AG04449 (cell line): ENCODE results near the gene RRP1B.

Experiments
- CTCF ChIA-PET: fragments of 350-600 bp; formaldehyde crosslinking; extraction: SDS; loops from one replicate; lab custom pipeline; 2021; ENCODE audit warnings: antibody characterized with exemption; lab: Yijun Ruan, JAX
- POLR2A ChIA-PET: fragments of 400-600, 350-600 bp; formaldehyde crosslinking; extraction: SDS; loops from one replicate; lab custom pipeline; 2020; ENCODE audit warnings: antibody characterized with exemption, inconsistent platforms; lab: Yijun Ruan, JAX
- DNase-seq: peaks from one replicate; pipeline ENCODE4 v3.0.0-alpha.2; 2010; ENCODE audit warnings: low read depth, low spot score
- H3K4me3 ChIP-seq: 2 replicates; pipeline ENCODE4 v1.5.1; 2011; ENCODE audit warnings: low read depth, mild to moderate bottlenecking, control low read depth, low read length
- TF ChIP-seq, protein P1 (sequence below): IDR thresholded peaks from one replicate; pipeline ENCODE4 v1.5.1; 2011; ENCODE audit warnings: mild to moderate bottlenecking, moderate library complexity, low read length, control low read depth, inconsistent platforms; ENCODE audit not compliant: insufficient read depth; ENCODE audit errors: missing control alignments

The RRP1B gene

DNA sequence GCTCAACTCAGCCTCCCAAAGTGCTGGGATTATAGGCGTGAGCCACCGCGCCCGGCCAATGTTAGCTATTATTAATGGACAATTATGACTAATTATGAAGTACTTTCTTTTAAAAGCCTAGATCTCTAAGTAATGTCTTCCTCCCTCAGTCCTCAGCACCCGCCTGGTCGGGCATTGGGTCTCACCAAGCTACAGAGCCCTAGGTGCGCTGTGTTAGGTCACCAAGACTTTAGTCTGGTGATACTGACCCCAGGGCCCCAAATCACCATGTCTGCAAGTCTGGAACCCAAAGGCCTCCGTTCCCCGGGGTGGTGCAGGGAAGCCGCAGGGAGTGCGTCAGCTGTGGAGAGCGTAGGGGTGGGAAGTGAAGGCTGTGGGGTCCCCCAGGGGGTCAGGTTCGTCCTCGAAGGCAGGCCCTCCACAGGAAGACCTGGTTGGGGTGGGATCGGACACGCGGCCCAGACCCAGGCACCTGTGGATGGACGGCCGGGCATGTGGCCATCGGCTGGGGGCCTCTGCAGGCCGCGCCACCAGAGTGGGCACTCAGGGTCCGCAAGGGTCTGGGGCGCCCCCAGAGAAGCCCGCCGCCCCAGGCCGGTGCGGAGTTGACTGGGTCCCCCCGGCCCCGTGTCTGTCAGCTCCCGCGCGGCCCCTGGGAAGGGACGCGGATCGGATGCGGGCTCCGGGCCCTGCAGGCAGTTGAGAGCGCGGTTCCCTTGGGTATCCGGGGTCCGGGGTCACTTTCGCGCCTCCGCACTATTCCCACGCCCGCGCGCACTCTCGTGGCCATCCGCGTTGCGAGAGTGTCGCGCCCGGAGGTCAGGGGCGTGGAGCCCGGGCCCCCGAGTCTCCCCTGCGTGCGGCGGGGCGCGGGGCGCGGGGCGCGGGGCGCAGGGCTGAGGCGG, 58.9 kb downstream of the RRP1B start:
- TF ChIP-seq, protein P1, sequence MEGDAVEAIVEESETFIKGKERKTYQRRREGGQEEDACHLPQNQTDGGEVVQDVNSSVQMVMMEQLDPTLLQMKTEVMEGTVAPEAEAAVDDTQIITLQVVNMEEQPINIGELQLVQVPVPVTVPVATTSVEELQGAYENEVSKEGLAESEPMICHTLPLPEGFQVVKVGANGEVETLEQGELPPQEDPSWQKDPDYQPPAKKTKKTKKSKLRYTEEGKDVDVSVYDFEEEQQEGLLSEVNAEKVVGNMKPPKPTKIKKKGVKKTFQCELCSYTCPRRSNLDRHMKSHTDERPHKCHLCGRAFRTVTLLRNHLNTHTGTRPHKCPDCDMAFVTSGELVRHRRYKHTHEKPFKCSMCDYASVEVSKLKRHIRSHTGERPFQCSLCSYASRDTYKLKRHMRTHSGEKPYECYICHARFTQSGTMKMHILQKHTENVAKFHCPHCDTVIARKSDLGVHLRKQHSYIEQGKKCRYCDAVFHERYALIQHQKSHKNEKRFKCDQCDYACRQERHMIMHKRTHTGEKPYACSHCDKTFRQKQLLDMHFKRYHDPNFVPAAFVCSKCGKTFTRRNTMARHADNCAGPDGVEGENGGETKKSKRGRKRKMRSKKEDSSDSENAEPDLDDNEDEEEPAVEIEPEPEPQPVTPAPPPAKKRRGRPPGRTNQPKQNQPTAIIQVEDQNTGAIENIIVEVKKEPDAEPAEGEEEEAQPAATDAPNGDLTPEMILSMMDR: no peak
- ChIA-PET POLR2A (no interaction called here), CTCF (interaction anchor here (3.0 kb wide), 1 partner anchor 10 kb away, joined by 10 read pairs; no protein-coding TSS in a partner anchor)
- peak overlapping the region; percentile 90 for H3K4me3 ChIP-seq
- DNase-seq: no peak

DNA sequence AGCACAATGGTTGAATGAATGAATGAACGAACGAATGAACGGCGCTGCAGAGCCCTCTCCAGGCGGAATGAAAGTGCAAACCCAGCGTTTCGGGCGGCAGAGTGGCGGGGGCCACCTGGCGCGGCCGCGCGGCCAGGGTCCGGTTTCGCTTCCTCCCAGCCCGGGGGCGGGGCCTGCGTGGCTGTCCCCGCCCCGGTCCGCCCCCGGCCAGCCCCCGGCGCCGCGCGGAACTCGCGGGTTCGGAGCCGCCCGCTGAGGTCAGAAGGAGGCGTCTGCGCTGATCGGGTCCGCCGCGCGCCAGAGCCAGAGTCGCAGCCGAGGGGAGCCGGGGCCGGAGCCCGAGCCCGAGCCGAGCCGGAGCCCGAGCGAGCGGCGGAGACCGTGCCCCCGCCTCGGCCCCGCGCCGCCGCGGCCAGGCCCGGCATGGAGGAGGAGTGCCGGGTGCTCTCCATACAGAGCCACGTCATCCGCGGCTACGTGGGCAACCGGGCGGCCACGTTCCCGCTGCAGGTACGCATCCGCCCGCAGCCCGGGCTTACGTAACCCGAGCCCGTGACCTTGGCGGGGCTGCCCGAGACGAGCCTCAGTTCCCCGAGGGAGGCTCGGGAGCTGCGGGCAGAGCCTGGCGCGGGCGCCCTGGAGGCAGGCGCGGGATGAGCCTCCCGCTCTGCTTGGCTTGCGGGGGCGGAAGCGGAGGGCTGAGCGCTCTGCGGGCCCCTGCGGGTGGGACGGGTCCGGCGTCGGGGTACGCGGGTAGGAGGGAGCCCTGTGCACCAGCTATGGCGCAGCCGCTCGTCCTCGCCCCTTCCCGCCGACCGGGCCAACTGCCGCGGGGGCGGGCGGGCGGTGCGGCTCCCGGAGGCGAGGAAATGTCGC, 59.8 kb downstream of the RRP1B start, which contains the start of gene PDXK:
Gene PDXK, plus strand, starts transcription at position 258 of the 876 bp plus-strand sequence. Its CDS starts 166 bp downstream, at position 424.
- TF ChIP-seq, protein P1: no peak
- ChIA-PET POLR2A (interaction anchor here (1.4 to 2.0 kb wide), 2 partner anchors 9 to 63 kb away, joined by 4 to 15 read pairs; no protein-coding TSS in a partner anchor), CTCF (interaction anchor here (0.8 to 3.0 kb wide), 3 partner anchors 10 to 256 kb away, joined by 3 to 10 read pairs (median 4); no protein-coding TSS in a partner anchor)
- peak within 1 kb of the TSS; percentile 90 for H3K4me3 ChIP-seq
- no peak for DNase-seq

DNA sequence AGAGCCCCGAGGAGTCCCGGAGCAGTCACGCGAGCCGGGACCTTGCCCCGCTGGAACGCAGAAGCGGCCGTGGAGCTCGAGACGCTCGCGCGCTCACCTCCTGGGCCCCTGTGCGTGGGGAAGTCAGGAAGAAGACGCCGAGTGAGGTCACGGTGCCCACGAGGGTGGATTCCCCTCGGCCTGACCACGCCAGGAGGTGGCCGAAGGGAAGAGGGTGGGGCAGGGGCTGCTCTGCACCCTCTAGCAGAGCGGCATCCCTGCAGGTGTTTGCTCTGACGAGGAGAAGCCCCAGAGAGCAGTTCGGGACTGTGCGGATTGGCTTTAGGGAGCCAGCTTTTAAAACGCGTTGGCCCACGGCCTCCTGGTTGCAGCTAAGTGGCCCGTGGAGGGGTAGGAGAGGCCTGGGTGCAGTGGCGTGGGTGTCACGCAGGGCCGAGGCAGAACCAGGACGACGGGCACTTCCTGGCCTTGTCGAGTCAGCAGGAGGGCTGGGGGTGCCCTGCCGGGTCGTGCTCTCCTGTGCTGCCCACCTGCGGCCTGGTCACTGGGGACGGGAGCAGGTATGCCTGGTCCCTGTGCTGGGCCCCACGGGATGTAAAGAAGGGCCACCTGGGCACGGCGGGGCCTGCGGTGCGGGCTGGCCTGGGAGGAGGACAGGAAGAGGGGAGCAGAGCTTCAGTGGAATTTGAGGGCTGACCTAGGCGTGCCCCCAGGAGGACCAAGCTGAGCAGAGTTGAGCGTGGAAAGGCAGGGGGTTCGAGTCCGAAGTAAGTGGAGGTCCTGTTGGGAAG, 60.6 kb downstream of the RRP1B start:
- TF ChIP-seq, protein P1: no peak
- no peak for DNase-seq
- CTCF ChIA-PET: interaction anchor here (0.8 to 3.0 kb wide), 4 partner anchors 9 to 255 kb away, joined by 3 to 10 read pairs (median 4); no protein-coding TSS in a partner anchor
- peak overlapping the region; percentile 90 for H3K4me3 ChIP-seq
- POLR2A ChIA-PET: interaction anchor here (1.4 to 2.0 kb wide), 2 partner anchors 9 to 64 kb away, joined by 4 to 15 read pairs; no protein-coding TSS in a partner anchor

DNA sequence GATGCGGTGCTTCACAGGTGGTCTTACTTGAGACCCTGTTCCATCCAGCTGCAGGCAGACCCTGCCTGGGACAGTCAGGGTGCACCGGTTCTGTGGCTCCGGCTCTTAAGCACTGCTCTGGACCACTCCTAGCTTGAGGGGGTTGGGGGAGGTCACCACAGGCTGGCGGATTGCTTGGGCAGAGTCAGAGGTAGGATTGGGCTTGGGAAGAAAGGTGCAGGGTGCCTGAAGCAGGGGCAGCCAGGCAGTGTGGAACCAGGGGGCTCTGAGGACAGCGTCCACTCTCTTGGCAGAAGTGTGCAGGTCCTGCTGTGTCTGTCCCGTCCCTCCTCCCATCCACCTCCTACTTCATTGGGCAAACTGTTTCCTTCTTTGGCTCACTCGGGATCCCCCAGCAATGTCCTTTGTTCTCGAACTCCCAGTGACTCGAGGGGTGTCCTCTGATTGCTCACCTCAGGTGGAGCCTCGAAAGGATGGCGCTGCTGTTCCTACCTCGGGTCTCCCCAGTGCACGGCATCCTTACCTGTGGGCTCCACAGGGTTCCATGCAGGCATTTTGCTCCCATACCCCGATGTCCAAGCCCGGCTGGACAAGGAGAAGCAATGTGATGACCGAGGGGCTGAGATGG, 61.3 kb downstream of the RRP1B start:
- ChIA-PET POLR2A (interaction anchor here (1.4 to 2.0 kb wide), 2 partner anchors 8 to 65 kb away, joined by 4 to 15 read pairs; no protein-coding TSS in a partner anchor), CTCF (interaction anchor here (1.0 to 3.0 kb wide), 3 partner anchors 8 to 70 kb away, joined by 3 to 10 read pairs (median 4); no protein-coding TSS in a partner anchor)
- no peak for DNase-seq
- TF ChIP-seq, protein P1: no peak
- H3K4me3 ChIP-seq: peak overlapping the region; percentile 90

DNA sequence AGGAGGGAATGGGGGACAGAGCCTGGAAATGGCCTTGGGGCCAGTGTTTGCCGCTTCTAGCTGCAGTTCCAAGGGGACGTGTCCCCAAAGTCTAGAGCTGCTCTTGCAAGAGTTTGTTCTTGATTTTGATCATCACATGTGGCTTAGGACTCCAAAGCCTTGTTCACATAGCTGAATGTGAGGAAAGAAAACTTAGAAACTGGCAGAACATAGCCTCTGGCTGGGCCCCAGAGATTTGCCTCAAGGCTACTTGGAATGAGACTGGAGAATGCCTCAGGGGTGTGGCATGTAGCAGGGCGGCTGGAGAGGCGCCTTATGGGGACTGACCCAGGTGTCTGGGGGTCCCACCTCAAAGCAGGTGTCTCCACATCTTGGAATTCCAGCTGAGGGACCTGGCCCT, 61.8 kb downstream of the RRP1B start:
- POLR2A ChIA-PET: no interaction called here
- CTCF ChIA-PET: interaction anchor here (3.0 kb wide), 1 partner anchor 8 kb away, joined by 10 read pairs; no protein-coding TSS in a partner anchor
- TF ChIP-seq, protein P1: no peak
- peak overlapping the region; percentile 90; the same call in 1 of the 2 replicates for H3K4me3 ChIP-seq
- DNase-seq: no peak
